ENCODE results near the gene B3GAT2.
"Not testable (repeated sequence)": the region's sequence is repeated elsewhere in the genome, so short reads cannot be mapped to it uniquely, and the experiment has no call there.

The B3GAT2 gene, protein sequence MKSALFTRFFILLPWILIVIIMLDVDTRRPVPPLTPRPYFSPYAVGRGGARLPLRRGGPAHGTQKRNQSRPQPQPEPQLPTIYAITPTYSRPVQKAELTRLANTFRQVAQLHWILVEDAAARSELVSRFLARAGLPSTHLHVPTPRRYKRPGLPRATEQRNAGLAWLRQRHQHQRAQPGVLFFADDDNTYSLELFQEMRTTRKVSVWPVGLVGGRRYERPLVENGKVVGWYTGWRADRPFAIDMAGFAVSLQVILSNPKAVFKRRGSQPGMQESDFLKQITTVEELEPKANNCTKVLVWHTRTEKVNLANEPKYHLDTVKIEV

DNA sequence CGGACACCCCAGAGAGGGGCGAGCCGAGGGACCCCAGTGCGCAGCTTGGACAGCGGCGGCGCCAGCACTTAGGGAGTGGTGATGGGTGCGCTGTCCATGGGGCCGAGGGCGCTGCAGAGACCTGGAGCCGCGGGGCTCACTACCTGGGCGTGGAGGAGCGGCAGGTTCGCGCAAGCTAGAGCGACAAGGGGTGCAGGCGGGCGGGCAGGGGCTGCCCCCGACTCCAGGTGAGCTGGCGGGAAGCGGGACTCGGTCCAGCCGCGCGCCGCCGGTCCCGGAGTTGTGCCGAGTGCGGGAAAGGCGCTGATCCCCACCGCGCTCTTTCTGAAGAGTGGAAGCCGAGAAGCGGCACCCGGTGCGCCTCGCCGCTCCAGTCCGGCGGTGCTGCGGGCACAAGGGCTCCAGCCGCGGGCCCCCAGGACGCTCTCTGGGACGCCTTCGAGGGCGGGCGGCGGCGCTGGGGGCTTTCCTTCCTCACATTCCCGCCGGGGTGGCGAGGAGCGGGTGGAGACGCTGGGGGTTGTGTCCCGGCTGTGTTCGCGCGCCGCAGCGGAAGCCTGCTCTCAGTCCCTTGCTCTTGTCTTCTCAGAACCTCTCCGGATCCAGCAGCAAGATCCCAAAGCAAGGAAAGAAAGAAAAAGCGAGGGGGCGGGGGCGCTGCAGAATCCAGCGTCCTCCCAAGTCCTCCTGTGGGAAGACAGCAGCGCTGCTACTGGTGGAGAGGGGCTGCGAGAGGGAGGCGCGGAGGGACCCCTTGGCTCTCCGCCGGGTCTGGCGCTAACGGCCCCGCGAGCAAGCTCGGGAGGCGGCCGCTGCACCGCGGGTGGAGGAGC lies at the start of gene B3GAT2:
Gene B3GAT2 (minus strand): TSS at position 610 of the 833 bp plus-strand sequence. CDS start 631 bp downstream, outside the sequence.
- DNase-seq: no peak

DNA sequence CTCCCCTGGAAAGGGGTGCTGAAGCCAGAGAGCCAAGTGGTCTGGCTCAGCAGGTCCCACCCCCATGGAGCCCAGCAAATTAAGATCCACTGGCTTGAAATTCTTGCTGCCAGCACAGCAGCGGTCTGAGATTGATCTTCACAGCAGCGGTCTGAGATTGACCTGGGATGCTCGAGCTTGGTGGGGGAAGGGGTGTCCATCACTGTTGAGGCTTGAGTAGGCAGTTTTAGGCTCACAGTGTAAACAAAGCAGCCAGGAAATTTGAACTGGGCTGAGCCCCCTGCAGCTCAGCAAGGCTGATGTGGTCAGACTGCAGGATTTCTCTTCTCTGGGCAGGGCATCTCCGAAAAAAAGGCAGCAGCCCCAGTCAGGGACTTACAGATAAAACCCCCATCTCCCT lies 41.3 kb upstream of the B3GAT2 start:
- no peak for DNase-seq

DNA sequence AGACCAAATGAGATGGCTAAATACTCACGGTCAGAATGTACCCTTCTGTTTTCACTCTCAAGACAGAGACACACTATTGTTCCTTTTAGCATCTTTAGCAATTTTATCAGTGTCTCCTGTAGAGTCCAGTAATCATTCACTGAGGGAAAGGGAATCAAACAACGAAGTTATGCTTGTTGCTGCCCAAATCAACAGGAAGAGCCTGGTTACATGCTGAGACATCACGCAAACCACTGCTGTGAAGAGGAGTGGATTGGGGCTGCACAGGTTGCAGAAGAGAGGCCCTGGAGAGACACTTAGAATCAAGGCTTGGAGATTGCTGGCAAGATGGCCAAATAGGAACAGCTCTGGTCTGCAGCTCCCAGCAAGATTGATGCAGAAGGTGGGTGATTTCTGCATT lies 40.5 kb upstream of the B3GAT2 start:
- DNase-seq: no peak

DNA sequence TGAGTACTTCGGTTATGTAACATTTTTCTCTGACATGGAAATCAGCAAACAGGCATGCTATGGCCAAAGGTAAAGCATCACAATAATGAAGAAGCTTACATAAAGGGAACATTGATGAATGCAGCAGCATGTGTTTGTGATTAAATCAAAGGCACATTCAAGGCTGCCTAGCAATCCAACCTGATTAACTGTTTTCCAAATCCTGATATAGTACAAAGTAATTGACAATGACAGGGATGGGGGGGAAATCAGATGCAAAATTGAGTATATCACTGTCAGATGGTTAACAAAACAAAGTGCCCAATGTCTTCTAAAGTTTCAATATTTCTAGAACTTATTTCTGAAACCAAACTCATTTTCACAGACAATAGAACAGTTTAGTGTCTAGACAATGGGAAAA lies 39.2 kb upstream of the B3GAT2 start:
- no peak for DNase-seq

DNA sequence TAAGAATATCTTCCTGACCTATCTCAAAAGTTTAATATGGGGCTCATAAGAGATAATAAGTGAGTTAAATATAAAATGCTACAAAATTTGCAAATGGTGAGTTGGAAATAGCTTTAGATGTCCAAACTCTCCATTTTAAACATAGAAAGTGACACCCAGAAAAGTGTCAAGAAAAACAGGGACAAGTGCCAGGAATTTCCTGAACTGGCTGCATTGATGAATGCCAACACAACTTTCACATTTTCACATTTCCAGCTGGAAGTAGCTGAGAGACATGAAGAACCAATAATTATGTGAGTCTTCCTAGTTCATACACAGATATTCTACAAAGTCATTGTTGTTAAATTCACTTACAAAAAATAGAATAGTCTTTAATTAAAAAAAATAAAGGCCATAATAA lies 38.6 kb upstream of the B3GAT2 start:
- DNase-seq: no peak

DNA sequence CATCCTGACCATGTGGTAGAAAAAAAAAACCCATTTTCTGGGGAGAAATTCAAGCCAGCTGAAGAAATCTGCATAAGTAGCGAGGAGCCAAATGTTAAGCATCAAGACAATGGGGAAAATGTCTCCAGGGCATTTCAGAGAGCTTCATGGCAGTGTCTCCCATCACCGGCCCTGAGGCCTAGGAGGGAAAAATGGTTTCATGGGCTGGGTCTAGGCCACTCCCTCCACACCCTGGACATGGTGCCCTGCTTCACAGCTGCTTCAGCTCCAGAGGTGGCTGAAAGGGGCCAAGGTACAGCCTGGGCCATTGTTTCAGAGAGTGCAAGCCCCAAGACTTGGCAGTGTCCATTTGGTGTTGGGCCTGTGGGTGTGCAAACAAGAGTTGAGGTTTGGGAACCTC lies 34.4 kb upstream of the B3GAT2 start:
- DNase-seq: no peak

DNA sequence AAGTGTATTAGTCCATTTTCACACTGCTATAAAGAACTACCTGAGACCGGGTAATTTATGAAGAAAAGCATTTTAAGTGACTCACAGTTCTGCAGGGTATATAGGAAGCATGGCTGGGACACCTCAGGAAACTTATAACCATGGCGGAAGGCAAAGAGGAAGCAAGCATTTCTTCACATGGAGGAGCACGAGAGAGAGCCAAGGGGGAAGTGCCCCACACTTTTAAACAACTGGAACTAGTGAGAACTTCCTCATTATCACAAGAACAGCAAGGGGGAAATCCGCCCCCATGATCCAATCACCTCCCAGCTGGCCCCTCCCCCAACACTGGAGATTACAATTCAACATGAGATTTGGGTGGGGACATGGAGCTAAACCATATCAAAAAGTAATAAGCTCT lies 28.3 kb upstream of the B3GAT2 start:
- DNase-seq: no peak

DNA sequence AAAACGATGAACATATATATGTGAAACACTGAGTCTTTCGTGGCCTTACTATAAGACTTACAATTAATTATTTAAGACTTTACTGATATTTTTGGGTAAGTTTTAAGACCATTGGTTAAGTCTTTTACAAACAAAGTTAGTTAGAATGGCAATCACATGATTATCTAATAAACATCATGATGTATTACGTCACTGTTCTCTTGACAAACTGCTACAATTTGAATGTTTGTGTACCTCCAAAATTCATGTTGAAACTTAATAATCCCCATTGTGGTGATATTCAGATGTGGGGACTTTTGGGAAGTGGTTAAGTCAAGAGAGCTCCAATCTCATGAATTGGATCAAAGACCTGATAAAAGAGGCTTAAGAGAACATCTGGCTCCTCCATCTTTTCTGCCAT lies 25.9 kb upstream of the B3GAT2 start:
- DNase-seq: no peak

DNA sequence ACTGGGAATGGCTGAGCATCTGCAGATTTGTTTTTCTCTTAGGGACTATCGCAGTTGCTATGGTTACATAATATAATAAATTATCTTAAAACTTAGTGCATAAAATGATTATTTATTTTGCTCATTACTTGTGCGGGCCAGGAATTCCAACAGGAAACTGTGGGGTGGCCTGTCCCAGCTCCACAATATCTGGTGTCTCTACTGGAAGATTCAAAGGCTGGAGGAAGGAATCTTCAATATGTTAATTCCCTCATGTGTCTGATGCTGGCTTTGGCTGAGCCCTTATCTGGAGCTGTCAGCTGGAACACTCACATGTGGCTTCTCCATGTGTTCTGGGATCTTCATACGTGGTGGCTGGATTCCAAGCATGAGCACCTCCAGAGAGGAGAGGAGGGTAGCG lies 23.9 kb upstream of the B3GAT2 start:
- no peak for DNase-seq

DNA sequence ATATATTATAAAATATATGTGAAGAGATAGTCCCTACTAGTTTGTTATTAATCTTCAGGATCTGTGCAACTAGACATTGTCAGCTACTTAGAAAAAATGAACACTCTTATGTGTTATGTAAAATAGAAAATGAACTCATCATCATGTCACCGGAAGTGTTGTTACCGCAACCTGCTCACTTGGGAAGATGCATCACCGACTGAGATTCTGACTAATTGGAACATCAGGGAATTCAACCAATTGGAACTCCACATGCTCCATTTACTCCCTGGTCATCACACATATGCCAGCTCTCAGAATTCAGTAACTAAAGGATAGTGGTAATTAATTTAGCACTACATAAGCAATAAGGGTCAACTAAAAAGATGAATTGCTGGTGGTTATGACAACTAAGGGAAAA lies 16.7 kb upstream of the B3GAT2 start:
- DNase-seq: no peak

DNA sequence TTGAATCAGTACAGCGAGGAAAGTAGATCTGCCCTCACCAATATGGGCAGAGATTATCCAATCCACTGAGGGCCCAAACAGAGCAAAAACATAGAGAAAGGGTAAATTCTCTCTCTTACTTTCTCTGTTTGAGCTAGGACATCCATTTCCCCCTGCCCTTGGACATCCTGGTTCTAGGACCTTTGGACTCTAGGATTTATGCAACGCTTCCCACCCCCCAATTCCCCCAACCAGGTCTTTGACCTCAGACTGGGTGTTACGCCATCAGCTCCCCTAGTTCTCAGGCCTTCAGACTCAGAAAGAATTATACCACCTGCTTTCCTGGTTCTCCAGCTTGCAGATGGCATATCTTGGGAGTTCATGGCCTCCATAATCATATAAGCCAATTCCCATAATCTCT lies 10.2 kb upstream of the B3GAT2 start:
- DNase-seq: no peak

DNA sequence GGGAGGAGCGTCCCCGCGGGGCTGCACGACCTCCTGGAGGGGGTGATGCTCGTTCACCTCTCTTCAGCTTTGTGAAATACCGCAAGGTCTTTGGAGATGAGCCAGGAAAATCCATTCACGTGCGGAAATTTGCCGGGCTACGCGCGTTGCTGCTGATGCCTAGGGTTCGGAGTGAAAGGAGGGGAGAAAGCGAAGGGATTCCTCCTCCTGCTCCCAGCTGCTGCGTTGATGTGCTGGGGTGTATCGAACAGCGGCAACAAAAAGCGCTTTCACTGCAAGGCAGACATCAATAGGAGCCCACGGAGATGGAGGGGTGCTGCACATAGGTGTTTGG lies 391 bp upstream of the B3GAT2 start:
- DNase-seq: no peak

DNA sequence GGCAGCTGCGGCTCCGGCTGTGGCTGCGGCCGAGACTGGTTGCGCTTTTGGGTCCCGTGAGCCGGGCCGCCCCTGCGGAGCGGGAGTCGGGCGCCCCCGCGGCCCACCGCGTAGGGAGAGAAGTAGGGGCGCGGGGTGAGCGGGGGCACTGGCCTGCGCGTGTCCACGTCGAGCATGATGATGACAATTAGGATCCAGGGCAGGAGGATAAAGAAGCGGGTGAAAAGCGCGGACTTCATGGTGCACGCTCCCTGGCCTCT lies 739 bp downstream of the B3GAT2 start:
- no peak for DNase-seq

DNA sequence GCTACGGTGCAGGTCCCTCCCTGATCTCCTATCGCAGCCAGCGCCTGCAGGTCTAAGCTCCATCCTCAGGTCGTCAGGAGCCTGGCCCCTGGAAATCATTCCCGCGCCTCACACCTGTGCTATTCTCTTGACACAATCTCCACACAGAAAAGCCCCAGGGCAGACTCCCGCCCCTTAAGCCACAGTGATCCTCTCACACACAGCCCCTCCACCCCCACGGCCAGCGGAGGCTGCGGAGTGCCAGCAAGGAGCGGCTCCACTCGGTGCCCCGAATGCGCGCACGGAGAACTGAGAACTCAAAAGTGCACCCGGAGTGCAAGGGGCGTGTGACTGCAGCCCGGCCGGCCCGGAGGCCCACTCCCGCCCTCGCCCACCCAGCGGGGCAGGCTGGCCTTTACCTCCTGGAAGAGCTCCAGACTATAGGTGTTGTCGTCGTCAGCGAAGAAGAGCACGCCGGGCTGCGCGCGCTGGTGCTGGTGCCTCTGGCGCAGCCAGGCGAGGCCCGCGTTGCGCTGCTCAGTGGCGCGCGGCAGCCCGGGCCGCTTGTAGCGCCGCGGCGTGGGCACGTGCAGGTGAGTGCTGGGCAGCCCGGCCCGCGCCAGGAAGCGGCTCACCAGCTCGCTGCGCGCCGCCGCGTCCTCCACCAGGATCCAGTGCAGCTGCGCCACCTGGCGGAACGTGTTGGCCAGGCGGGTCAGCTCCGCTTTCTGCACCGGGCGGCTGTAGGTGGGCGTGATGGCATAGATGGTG lies 1.2 kb downstream of the B3GAT2 start:
- peak; percentile 31 for DNase-seq

DNA sequence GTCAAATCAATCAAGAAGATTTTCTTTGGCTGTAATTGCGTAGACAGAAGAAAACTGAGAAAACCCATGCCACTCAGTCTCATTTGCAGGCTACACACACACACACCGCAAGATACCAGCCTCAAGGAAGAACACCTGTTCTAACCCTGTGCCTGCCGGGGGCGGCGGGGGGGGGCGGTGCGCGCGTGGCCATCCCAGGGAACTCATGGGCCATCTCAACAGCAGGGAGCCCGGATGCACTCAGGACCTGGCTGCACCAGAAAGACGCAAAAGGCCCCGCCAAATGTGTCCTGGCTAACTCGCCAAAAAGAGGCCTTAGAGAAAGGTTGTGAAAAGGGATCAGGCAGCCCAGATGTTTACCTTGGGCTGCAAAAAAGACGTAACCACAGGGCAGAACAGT lies 2.1 kb downstream of the B3GAT2 start:
- no peak for DNase-seq

DNA sequence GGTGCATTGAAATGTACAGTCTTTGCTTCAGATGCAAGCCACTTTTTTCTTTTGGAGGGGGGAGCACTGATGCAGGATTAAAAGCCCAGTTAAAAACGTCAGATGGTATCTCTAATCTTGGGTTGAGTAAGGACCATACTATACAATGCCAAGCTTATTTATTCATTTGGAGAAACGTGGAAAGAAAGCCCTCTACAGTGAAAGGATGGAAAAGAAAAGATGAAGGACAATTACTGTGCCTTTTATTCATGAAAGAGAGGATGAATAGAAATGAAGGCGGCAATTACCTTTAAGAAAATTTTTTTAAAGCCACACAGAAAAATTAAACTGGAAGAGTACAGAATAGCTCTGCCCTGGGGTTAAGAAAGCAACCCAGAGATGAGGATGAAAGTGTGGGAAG lies 2.7 kb downstream of the B3GAT2 start:
- DNase-seq: no peak

DNA sequence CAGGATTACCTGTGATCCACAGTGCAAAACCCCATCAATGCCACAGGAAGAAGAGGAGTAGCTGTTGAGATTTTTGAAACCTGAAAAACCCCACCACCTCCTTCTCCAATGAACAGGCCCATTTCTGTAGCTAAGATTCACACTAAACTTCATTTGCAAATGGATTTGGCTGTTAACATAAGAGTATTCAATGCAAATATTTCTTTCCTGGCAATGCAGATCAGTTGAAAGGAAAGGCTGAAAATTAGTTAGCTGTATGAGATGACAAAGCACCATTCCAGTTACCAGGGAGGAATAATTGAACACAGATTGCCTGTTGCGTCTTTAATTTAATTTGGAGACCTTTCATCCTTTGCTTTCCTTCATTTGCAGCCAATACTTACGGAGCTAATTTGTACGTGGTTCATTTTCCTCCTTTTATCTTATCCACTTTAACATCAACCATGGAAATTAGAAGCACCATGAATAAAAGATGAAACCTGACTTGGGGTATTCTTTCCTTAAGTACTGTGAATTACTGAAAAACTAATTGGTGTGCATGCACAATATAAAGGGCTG lies 4.2 kb downstream of the B3GAT2 start:
- no peak for DNase-seq

DNA sequence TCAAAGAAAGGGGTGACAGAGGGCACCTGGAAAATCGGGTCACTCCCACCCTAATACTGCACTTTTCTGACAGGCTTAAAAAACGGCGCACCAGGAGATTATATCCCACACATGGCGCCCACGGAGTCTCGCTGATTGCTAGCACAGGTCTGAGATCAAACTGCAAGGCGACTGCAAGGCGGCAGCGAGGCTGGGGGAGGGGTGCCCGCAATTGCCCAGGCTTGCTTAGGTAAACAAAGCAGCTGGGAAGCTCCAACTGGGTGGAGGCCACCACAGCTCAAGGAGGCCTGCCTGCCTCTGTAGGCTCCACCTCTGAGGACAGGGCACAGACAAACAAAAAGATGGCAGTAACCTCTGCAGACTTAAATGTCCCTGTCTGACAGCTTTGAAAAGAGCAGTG lies 12.5 kb downstream of the B3GAT2 start:
- not testable (repeated sequence) for DNase-seq

DNA sequence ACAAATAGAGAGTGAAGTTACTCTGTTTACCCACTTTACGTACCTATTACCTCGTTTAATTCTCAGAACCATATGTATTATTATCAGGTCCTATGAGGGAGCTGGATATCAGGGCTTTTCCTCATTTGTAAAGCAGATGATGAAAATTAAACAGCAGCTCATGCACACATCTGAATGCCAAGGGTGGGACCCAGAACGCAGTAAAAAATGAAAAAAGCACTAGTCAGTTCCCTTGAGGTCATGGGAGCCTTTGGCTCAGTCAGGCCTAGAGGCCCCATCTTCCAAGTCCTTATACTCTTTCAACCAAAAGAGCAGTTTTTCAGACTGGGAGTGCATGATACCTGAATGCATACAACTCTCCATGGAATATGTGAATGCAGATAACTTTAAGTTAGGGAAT lies 23.0 kb downstream of the B3GAT2 start:
- DNase-seq: no peak

DNA sequence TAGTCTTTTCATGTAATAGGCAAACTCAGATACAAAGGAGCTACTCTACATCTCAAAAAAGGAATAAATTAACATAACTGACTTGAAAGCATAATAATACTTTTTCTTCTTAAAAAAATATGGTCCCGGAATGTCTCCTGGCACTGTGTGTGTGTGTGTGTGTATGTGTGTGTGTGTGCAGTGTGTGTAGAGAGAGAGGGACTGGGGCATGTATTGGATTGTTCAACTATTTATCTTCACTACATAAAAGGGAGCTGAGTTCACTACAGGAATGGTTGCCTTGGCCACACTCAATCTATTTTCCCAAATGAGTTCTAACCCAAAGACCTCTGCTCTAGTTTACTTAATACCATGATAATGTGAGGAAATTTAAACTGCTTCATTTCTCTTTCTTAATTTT lies 51.1 kb downstream of the B3GAT2 start:
- no peak for DNase-seq

DNA sequence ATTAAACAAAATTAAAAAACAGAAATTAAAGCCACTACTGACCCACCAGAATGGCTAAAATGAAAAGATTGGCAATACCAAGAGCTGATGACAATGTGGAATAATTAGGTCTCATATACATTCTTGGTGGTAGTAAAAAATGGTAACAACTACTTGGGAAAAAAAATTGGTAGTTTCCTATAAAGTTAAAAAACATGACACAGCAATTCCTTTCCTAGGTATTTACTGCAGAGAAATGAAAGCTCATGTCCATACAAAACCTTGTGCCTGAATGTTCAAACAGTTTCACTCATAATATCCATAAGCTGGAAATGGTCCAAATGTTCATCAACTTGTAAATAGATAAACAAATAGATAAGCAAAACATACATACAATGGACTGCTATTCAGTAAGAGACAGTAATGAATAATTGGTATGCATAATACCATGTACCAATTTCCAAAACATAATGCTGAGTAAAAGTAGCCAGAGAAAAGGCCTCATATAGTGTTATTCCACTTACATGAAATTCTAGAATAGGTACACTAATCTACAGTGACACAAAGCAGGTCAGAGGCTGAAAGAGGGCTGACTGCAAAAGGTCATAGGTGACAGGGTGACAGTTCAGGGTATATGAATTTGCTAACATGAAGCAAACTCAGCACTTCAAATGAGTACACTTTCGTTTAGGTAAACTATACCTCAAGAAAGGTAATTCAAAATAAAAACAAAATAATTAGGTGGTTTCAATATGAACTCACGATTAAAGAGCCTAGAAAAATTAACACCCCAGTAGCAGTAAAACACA lies 53.0 kb downstream of the B3GAT2 start:
- DNase-seq: no peak

DNA sequence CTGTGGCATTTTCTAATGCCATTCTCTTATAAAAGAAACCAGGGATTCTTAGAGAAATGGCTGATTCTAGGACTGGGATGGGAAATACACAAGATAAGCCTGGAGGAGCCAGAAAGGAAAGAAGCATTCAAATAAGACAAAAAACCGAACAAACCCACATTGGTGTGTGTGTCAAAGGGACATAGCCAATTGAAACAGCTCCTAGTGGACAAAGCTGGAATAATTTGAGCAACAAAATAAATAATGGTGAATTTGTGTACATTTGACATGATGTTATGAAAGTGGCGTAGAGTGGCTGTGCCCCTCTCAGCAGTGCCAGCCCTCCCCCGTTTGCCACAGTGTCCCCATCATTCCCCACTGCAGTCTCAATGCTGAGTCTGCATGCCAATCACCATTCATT lies 55.5 kb downstream of the B3GAT2 start:
- no peak for DNase-seq

DNA sequence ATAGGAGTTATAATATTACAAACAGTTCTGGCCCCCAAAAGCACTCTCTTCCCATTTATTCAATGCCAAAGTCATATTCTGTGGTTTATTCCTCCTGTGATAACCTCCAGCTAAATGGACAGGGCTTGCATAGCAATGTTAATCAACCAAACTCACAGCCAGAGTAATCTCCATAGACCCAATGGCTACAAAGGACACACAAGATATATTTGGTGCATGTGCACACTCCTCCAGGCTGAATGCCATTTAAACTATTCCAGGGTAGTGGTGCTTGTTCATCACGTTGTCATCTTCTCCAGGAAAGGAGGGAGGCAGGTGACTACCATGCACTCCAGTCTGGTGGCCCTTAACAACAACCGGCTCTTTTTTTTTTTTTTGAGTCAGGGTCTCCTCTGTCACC lies 56.8 kb downstream of the B3GAT2 start:
- no peak for DNase-seq

All from NCI-H2081 treated with DMSO at 0.1 percent for 48 hours (cell line).